GM21786 (cell line): ENCODE data around the gene OVOL3.
"Not testable (repeated sequence)": the region's sequence is repeated elsewhere in the genome, so short reads cannot be mapped to it uniquely, and the experiment has no call there.

ENCODE experiments used
- ATAC-seq: cut with Tn5 transposase; IDR thresholded peaks from one replicate; pipeline ENCODE4 v1.9.1; 2021; ENCODE audit not compliant: unreplicated experiment

OVOL3 gene

GRCh38 chr19:36110487-36111199 lies at the start of gene OVOL3:
TSS of gene OVOL3 (plus strand) at chr19:36111143. CDS start at chr19:36111203, 60 bp downstream.
- ATAC-seq, result no peak

DNA sequence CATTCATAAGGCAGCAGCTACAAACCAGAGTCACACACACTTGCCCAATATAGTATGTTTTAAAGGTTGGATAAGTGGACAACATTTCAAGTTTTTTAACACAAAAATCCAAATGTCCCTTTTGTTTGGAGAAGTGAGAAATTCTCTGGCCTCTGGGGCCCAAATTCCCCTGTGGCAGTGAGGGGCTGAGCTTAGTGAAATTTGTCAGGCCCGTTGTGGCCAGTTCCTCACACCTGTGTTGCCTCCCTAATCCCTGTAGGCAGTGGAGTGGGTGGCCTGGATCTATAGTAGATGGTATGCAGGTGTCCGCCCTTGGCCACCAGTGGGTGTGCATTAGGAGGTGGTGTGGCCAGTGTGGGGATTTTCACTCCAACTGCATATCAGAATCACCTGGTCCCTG lies 49.6 kb upstream of the OVOL3 start:
- no peak for ATAC-seq

- ATAC-seq, result no peak
Observed at GRCh38 chr19:36064826-36065225, 46.1 kb upstream of the OVOL3 start.

DNA sequence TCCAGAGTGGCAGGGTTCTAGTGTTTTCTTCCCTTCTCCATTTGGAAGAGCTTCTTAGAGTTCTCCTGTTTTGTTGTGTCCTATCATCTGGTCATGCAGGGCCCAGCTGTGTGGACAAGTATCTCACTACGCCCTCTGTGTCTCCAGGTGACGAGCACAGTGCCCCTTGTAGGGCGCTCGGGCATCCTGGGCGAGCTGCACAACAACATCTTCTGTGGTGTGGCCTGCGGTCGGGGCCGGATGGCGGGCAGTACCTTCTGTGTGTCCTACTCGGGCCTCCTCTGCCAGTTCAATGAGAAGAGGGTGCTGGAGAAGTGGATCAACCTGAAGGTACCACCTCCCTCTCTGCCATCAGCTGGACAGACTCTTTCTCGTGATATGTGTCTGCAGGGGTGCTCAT lies 43.3 kb upstream of the OVOL3 start:
- ATAC-seq, result no peak

- ATAC-seq, result not testable (repeated sequence)
Observed at GRCh38 chr19:36068810-36069499, 42.0 kb upstream of the OVOL3 start.

DNA sequence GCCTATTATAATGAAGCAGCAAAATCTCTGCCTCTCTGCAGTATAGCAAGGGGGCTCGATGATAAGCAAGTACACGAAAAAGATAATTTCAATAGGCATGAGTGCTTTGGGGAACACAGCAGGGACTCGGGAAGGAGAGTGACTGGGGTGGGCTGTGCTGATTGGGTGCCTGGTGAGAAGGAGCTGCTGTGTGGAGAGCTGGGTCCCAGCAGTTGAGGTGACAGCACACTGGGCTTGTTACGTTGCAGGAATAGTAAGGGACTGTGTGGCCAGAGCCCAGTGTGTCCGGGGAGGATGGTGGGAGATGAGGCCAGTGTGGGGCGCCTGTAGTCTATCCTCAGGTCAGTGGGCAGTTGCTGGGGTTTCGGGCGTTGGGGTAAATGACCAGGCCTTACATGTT lies 38.9 kb upstream of the OVOL3 start:
- ATAC-seq, result no peak

- ATAC-seq, result no peak
Observed at GRCh38 chr19:36073121-36073876, 37.6 kb upstream of the OVOL3 start.

DNA sequence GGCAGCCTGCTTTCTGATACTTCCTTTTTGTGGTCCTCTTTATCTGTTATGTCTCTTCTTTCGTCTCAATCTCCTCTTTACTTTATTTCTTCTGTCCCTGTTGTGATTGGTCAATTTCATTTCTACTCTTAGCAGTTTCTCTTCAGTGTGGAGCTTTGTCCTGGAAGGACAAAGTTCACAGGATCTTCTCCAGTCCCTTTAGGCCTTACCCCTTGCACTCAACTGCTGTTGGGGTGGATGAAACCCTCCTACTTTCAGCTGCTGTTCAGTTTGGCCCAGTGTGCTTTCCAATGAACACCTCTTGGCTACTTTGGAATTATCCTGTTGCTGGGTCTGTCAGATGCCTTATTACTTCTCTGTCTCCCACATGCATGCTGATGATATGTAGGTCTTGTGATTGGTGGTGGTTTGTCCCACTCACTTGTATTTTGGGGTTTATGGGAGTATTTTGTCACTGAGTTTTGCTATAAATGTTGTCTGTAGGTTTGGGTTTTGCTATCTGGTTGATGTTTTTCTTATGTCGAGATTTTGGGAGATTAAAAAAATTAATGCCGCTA lies 31.5 kb upstream of the OVOL3 start:
- ATAC-seq, result no peak

- ATAC-seq, result no peak
Observed at GRCh38 chr19:36081385-36081784, 29.6 kb upstream of the OVOL3 start.

GRCh38 chr19:36081894-36082293 lies 29.0 kb upstream of the OVOL3 start:
- ATAC-seq, result no peak

- no peak for ATAC-seq
Observed at GRCh38 chr19:36082916-36083315, 28.0 kb upstream of the OVOL3 start.

GRCh38 chr19:36084231-36085009 lies 26.5 kb upstream of the OVOL3 start:
- no peak for ATAC-seq

DNA sequence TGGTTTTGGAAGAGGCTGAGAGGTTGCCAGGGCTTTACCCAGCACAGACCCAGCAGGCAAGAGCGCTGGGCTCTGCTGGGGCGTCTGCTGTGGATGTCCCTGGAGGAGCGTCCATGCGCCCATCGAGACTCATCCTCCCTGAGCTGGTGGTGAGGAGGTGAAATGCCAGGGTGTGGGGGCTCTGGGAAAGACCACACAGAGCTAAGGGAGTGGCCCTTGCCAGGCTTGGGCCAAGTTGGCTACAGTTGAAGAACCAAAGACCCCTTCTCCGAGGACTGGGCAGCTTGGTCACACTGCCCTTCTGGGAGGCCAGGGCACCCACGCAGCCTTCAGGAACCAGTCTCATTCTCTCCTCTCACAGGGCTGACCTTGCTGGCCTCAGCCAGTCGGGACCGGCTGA lies 24.6 kb upstream of the OVOL3 start:
- ATAC-seq, result no peak

DNA sequence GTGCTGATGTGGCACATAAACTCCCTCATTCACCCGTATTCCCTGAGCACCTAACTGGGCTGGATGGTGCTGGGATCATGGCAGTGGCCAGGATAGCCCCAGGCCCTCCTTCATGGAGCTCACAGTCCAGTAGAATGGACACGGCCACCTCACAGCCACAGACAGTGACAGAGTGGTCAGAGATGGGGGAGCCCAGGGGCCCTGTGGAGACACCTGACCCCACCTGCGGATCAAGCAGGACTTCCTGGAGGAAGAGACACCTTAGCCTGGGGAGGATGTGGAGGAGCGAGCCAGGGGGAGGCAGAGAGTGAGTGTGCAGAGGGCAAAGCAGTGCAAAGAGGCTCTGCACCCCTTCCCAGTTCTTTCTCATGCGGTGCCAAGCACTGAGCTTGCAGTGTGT lies 21.1 kb upstream of the OVOL3 start:
- ATAC-seq, result no peak

- ATAC-seq, result no peak
Observed at GRCh38 chr19:36090910-36091695, 19.8 kb upstream of the OVOL3 start.

DNA sequence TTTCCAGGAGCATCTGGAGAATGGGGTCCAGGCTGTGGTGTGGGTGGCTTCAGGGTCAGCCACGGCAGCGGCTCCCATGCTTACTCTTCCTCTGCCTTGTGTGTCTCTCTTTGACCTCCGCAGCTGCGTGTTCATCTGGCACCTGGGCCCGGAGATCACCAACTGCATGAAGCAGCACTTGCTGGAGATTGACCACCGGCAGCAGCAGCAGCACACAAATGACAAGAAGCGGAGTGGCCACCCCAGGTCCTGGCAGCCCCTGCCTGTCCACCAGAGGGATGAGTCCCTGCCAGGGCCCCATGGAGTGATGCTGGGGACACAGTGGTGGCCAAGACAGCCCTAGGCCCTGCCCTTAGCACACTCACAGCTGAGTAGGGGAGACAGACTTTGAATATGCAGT lies 18.4 kb upstream of the OVOL3 start:
- no peak for ATAC-seq

DNA sequence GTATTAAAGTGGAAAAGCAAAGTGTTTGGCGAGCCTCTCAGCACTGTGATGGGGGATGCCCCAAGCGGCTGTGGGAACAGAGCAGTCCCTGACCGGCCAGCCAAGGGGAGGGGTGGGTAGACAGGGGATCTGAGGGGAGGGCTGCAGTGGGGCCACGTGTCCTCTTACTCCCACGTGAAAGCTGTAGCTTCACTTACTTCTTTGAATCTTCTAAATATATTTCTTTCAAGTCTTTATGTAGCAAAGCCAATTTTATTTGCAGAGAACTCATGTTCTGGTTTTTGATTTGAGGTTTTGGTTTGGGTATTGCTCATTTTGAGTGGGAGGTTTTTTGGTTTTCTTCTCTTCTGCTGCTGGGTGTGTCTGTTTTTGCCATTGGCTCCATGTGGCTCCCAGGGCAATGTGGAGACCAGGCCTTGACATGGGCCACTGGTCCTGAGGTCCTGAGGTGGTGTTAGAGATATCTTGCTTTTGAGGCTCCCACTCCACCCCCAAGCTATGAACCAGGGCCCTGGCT lies 17.7 kb upstream of the OVOL3 start:
- ATAC-seq, result no peak

DNA sequence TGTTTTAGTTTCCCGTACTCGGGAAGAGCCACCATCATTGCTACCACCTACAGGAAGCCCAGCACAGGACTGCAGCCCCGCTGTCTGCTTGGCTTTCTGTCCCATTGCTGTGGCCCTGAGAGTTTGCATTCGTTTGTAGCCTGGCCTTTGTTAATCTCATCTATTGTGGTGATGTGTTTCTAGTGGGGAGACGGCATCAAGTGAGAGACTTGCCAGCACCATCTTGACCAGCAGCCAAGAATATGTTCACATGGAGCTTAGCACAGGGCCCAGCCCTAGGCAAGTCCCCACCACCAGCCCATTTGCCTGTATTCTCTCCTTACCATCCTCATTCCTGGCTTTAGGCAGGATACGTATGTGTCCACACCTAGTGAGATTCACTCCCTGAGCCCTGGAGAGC lies 17.3 kb upstream of the OVOL3 start:
- ATAC-seq, result no peak

- ATAC-seq, result no peak
Observed at GRCh38 chr19:36097036-36097435, 13.9 kb upstream of the OVOL3 start.
